ENCODE measurements around the gene ATXN7L3B. TPM values are rescaled to one million over a fixed set of nuclear protein-coding genes. Genes with fewer than 3 reads are reported as not detected.
"Not testable (repeated sequence)": the region's sequence is repeated elsewhere in the genome, so short reads cannot be mapped to it uniquely, and the experiment has no call there.

ATXN7L3B gene, protein sequence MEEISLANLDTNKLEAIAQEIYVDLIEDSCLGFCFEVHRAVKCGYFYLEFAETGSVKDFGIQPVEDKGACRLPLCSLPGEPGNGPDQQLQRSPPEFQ
- total RNA-seq: 24.5 and 26.4 TPM in 2 replicates

DNA sequence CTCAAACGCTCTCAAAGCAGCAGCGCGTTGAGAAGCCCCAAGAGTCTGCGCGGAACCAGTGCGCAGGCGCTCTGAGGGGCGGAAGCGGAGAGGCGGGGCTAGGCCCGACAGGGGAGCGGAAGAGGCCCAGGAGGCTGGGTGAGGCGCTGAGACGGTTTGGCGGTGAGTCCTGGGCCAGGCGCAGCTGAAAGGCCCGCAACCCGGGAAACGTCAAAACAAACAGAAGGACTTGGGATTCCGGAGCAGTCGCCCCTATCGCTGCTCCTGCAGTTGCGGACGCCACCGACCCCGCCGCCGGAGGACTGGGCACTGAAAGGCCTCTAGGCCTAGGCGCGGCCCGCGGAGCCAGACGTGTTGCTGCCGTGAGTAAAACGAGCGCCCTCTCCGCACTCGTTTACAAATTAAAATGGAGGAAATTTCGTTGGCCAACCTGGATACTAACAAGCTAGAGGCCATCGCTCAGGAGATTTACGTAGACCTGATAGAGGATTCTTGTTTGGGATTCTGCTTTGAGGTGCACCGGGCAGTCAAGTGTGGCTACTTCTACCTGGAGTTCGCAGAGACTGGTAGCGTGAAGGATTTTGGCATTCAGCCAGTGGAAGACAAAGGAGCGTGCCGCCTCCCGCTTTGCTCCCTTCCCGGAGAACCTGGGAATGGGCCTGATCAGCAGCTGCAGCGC lies at the start of gene ATXN7L3B:
TSS of gene ATXN7L3B (plus strand) at position 129 of the 679 bp plus-strand sequence. CDS start at position 407, 278 bp downstream.
- peak; percentile 96 for DNase-seq

DNA sequence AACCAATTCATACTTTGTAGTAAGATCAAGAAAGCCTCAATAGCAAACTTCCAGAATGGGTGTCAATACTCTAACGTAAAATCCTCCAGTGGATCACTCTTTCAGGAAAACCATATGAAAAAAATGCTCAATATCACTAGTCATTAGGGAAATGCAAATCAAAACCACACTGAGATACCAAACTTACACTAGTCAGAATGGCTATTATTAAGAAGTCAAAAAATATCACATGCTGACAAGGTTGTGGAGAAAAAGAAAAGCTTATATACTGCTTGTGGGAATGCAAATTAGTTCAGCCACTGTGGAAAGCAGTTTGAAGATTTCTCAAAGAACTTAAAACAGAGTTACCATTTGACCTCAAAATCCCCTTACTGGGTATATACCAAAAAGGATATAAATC lies 49.5 kb upstream of the ATXN7L3B start:
- no peak for DNase-seq

DNA sequence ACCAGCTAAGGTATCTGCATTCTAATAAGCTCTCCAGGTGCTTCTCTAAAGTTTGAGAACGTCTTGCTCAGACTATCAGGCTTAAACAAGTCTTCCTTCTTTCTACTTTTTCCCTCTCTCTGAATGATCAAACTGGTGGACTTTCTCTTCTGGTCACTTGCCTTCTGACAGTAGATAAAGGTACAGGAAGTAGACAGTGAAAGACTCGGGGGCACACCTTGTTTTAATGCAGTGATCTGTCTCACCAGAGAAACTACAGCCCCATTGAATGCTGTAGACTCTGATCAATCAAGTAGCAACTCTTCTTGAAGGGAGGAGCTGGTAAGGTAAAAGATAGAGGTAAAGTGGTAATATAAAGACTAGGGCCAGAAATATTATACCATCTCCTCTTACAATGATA lies 48.1 kb upstream of the ATXN7L3B start:
- DNase-seq: no peak

DNA sequence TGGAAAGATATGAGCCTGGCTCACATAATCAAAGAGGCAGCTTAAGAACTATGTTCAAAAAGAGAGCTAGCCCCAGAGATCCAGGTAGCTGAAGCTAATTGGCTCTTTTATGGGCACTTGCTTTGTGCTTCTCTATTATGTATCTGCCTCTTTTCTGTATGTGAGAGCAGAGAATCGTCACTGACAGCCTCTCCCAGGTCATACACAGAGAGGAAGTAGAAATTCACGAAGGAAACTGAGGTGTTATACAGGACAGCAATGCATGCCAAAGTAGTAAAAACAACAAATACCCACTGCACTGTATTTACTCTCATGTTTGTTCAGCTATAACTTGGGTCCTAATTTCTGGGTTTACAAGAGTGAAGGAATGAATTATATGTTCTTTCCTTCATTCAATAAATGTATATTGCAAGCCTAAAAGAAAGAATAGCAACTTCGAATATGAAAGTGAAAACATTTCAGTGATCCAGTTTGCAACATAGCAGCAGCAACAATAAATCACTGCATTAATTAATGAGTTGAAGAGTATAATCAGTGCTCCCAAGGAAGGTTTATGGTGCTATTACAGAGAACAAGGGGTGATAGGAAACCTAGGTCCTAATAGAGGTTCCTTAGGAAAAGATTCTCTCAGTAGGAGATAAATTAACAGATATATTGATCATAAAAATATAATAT lies 47.1 kb upstream of the ATXN7L3B start:
- no peak for DNase-seq

DNA sequence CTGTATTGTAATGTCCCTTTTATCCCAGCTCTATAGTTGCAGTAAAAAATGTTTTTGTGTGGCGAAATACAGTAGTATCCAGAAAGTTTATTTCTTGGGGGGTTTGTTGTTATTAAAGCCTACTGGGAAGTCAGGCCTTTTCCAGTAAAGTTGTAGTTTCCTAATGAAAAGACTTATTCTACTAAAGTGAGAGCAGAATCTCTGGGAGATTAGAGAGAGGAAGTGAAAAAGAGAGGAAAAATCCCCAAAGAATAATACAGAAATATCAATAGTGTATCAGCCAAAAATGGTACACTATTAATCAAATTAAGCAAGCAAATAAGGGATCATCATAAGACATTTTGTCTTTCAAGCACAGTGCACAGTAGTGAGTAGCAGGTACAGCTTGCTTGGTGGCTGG lies 46.3 kb upstream of the ATXN7L3B start:
- DNase-seq: no peak

DNA sequence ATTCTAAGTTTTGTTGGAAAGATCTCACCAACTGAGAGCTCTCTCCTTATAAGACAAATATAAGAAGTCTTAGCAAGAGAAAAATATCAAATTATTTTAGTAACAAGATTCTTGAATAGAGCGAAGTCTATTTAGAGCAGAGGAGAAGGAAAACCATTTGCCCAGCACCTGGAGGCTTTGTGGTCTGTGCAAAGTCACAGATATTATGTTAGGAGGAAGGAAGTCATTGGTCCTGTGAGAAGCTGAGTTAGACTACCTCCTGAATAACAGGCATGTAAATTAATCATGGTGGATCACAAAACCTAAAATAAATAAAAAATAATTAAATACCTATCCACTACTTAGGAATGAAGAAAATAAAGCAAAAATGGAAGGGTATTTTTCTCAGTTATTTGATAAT lies 38.4 kb upstream of the ATXN7L3B start:
- no peak for DNase-seq

DNA sequence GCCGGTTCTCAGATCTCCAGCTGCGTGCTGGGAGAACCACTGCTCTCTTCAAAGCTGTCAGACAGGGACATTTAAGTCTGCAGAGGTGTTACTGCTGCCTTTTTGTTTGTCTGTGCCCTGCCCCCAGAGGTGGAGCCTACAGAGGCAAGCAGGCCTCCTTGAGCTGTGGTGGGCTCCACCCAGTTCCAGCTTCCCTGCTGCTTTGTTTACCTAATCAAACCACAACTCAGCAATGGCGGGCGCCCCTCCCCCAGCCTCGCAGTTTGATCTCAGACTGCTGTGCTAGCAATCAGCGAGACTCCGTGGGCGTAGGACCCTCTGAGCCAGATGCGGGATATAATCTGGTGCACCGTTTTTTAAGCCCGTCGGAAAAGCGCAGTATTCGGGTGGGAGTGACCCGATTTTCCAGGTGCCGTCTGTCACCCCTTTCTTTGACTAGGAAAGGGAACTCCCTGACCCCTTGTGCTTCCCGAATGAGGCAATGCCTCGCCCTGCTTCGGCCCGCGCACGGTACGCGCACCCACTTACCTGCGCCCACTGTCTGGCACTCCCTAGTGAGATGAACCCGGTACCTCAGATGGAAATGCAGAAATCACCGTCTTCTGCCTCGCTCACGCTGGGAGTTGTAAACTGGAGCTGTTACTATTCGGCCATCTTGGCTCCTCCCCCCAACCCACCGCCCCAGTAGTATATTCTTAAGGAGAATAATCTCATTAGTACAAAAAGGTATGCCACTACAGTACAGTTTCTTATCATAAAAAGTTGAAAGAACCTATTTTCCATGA lies 28.6 kb upstream of the ATXN7L3B start:
- not testable (repeated sequence) for DNase-seq

DNA sequence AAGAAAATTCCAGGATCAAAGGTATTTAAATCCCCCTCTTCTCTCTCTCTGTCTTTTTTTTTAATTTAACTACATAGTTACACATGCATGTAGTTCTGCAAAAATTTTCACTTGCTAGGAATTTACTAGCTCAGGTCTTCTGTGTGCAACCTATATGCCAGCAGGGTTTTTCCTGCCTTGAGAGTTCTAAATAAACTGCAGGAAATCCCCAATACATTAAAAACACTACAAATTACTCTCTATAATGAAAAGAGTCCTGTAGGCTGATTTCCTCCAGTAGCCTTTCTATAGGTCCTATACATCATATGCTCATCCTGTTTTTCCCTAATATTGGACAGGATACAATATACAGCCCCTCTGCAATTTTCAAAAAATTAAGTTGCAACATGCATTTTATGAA lies 27.7 kb upstream of the ATXN7L3B start:
- no peak for DNase-seq

DNA sequence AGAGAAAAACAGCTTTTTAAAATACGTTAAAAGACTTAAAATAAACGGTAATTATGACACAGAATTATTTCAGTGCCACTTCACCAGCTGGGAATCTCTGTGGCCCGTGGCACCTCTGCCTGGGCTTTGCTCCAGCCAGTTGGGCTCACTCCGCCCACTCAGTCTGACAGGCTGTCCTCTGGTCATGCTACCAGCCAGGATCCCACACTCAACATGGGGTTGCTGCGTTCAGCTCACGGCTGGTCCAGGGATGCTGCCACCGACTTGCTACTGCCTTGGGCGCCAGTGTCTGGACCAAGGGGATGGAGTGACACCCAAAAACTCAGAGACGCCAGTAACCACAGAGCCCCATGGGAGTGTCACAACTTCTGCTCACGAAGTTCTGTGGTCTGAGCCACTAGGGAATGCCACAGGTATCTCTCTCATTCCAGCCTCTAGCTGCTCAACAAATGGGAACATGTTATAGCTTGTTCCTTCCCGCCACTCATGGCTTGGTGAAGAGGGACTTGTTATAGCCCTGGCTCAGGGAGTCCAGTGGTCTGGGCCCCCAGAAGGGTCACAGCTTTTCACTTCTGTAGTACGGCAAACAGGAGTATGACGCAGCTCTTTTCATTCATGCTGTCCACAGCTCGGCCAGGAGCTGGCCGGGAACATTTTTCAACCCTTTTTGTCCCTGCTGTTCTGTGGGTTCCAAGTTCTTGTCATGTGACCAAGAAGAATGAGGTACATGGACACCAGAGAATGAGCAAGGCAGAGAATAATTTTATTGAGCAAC lies 23.4 kb upstream of the ATXN7L3B start:
- DNase-seq: no peak

DNA sequence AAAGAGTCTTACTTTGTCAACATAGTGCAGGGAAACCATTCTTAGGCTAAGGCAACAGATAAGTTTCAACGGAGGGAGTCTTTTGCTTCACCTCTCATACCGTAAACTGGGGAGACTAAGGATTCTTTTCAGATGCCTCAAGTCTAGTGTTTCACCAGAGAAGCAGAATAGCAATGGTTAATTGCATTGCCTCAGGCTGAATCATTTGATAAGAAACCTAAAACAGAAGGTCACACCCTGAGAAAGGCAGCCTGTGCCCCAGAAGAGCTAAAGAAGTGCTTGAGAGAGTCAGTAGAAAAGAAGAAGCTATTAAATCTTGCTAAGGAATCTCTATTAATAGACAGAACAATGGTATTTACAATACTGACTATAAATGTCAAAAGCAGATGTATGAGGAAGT lies 21.8 kb upstream of the ATXN7L3B start:
- DNase-seq: no peak

DNA sequence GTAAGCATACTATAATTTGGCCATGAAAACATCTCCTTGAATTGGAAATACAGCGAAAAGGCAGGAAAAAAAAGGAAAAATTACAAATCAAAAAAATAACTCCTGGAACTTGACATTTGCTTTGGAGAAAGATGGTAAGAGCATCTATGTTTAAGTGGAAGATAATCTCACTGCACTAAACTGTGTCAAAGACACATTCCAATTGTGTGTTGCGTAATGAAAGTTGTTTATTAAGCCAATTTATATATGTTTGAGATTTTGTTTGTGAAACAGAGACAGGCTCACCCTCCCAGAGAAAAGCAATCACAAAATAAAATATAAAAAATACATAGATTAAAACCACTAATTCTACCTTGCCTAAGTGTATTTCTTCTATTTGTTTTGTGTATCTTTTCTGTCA lies 11.1 kb upstream of the ATXN7L3B start:
- no peak for DNase-seq

DNA sequence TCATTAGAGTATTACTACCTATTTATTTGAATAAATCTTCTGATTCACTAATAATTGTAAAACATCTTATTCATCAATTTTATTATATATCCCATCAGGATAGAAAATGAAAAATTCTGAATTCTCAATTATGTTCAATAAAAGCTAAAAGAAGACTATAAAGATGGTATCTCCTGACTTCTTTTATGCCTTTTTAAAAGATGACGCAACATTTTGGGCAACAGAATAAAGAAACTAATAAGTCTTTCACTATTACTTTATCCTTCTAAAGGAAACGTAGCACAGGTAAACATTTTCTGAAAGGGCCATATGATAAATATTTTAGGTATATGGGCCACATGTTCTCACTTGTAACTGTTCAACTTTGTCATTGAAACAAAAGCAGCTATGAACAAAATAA lies 10.1 kb upstream of the ATXN7L3B start:
- DNase-seq: no peak

DNA sequence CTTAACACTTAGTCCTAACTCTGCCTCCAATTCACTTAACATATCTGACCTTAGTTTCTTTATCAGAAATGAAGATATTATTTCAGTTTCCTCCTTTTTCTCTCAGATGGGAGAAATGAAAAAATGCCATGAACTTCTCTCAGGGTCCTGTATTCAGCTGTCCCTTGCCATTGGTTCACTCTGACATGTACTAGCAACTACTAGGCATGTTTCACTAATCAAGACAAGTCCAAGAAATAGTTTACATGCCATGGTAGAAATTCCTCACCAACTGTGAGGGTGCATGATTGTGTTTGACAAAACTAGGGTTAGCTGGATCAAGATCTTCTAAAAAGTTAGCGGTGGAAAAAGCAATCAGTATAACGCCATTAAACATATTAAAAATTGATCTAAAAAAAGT lies 7.0 kb upstream of the ATXN7L3B start:
- no peak for DNase-seq

DNA sequence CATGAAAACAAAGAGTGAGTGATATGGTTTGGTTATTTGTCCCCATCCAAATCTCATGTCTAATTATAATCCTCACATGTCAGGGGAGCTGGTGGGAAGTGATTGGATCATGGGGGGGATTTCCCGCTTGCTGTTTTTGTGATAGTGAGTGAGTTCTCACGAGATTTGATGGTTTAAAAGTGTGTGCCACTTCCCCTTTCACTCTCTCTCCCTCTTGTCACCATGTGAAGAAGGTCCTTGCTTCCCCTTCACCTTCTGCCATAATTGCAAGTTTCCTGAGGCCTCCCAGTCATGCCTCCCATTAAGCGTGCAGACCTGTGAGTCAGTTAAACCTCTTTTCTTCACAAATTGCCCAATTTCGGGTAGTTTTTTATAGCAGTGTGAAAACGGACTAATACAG lies 2.1 kb upstream of the ATXN7L3B start:
- no peak for DNase-seq

DNA sequence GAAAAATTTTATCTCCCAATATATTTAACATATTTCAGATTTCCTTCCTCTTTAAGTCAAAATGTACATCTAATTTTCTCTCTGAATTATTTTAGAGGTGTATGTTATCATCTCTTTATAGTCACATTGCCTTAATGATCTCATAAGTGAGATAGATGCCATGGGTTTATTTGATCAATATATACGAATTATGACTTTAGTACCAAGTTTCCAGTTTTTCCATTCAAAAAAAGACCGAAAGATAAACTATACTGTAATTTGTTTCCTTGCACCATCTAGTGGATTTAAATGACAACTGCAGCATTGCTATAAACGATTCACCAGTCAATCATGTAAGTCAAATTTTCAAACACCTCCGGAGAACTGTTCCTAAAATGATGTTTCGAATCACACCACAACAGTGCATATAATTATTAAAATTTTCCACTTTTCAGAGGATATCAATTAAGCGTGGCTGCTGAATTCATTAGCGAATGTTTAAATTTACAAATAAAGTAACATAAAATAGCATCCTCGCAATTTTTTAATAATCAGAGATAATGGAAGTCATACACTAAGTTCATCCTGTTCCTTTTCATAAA lies 419 bp upstream of the ATXN7L3B start:
- DNase-seq: peak; percentile 66

DNA sequence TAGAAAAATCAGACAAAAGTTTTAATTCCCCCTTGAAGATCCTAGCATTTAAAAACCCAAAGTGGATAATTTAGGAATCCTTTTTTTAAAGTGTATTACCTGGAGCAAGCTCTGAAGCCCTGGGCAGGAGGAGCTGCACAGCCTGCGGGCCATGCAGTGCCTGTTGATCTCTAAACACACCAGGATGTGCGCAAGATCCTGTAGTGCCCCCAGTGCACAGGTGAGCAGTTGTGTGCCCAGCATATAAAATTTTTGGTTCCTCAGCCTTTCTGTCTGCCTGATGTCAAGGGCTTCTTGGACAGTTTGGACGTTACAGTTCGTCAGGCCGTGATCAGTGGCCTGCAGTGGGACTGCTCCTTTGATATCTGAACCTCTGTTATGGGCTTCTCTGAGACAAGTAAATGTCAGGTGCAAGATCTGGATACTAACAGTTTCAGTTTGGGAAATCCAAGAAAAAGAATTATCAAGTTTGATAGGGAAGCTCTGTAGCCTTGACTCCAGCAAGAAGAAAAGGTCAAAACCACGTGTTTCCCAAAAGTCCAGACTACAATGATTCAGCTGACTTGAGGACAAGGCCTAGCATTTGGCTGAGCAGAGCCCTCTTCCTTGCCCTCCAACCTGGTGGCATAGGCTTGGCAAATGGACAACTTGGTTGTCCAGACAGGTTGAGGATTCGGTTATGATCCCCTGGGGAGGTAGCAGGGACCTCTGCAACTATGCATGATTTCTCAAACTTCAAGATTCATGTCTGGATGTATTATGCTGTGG lies 1.0 kb downstream of the ATXN7L3B start:
- DNase-seq: peak; percentile 33

DNA sequence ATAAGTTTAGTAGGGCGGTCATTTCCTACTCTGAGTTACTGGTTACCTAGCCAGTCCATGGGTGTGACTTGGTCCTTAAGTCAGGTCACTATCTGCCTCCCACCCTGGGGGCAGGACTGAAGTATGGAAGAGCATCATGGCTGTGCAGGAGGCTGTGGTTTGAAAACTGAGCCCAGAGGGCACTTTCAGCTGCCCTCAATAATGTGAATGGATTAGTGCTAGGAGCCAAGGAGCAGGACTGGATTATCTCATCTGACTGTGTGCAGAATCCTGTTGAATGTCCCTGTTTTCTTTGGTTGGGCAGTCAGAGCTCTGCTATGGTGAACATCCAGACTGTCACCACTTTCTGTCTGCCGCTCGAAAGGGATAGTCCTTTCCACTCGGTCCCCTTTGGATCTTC lies 1.6 kb downstream of the ATXN7L3B start:
- peak; percentile 4 for DNase-seq

DNA sequence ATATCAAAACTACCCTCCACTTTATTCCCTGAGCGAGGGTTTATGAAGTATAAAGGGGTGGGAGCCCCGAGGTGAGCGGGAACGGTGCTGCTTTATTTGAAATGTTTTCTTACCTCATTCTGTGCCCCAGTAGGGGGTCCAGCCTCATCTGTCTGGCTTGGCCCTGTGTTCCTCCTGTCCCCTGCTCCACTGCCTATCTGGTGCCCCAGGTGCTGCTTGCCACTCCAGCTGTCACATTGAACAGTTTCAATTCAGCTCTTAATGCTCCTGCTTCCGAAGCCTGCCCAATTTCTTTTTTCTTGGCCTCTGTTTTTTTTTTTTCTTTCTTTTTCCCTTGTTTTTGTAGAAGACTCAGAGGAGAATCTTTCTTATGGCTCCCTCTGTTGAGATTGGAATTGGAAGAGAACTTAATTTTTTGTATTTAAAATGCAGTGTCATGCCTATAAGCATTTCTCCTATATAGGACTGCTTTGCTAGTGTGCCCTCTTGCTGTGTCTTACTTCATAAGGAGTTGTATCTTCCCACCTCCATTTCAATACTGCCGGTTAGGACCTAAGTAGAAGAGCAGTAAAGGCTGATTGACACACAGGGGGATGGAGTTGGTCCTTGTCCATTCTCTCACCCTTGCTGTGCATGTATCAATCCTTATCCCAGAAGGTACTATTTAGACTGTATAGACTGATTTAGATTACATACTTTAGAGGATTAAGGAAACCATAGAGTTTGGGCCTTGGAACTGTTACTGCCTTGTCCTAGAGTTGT lies 2.3 kb downstream of the ATXN7L3B start:
- no peak for DNase-seq

DNA sequence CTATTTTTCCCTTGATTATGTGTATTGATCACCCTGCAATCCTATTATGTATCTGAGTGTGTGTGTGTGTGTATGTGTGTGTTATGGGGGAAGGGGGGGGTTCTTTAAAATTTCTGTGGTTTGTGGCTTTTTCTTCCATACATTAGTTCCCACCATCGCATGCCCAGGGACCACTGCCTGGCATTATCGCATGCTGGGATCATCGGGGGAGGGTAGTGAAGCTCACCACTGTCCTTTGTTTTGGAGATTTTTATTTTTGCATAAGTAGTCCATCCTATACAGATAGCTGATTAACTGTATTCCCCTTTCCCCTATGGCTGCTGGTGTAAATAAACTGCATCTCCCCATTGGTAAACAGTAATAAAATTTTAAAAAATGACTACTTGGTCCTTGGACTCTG lies 3.4 kb downstream of the ATXN7L3B start:
- no peak for DNase-seq

DNA sequence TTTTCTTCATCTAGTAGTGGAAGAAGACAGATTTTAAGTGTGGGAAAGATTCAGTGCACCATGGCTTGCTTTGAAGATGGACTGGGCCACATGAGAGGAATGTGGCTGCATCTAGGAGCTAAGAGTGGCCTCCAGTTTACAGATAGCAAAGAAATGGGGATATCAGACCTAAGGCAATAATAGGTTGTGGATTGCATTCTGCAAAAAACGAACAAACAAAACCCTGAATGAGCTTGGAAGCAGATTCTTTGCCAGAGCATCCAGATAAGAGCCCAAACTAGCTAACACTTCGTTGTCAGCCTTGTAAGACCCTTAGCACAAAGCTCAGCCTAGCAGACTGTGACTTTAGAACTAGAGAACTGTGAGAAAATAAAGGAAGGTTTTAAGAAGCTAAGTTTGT lies 9.6 kb downstream of the ATXN7L3B start:
- no peak for DNase-seq

DNA sequence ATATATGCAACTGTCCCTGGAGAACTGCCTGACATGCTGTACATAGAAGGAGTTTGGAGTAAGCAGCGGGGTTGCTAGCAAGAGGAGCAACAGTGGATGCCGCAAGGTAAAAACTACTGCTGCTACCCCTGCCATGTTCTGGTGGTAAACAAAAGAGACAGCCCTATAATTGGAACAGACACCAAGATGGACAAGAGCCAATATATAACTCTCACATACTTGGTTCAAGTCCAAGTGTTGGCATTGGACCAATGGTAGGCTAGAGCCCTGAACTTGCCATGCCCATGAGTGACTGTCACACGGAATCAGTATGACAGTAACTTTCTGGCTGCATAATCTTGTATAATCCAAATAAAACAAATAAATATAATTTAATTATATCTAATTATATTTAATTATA lies 13.7 kb downstream of the ATXN7L3B start:
- no peak for DNase-seq
